Tibial nerve (tissue), 3 donors: Measurements from ENCODE around the gene TBX6.

ENCODE experiments used
- EP300 ChIP-seq, 2 donors: sonication (generic); formaldehyde crosslinking; IDR thresholded peaks; one replicate each; pipeline ENCODE4 v1.6.1; 2017; ENCODE audit warnings: antibody characterized with exemption in 2 of 2, mild to moderate bottlenecking in 1 of 2
- POLR2A ChIP-seq, 2 donors: fragments of 450-650 bp; IDR thresholded peaks; one replicate each; pipeline ENCODE4 v1.6.1; 2017; ENCODE audit warnings: antibody characterized with exemption in 2 of 2, mild to moderate bottlenecking in 2 of 2, moderate library complexity in 2 of 2

DNA sequence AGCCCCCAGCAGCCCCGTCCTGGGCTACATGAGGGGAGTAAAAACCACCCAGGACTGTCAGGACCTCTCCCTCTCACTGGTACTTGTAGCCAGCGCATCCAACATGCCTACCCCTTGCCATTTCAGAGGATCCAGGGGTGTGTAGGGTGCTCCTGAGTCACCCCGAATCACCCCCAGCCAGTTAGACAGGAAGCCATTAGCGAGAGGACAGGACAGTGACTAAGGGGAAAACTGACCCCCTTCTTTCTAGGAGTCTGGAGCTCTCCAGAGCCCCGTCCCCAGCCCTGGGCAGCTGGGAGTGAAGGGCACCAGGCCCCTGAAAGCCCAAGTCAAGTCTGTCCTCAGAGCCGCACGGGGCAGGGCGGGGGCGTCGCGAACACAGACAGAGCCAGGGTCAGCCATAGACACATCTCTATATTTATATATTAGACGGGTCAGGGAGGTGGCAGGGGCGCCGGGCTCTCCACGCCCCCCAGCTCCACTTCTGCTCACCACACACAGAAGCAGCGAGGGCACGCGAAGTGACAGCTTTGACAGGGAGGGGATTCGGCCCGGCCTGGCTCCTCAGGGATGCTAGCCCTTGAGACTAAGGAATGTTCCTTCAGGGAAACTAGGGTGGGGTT lies 22.1 kb upstream of the TBX6 start:
- no peak for TF ChIP-seq EP300 (IDR thresholded peaks at IDR 0.05)
- no peak for TF ChIP-seq POLR2A (IDR thresholded peaks at IDR 0.05)
